Inferior parietal cortex (tissue), 1 donor: Measurements from ENCODE around the gene CGRRF1.
A peak's percentile ranks its signal among the peaks of the same experiment; 100 is the strongest.

ENCODE experiments used
- DNase-seq: peaks from one replicate; pipeline ENCODE4 v3.0.0-alpha.2; 2016; ENCODE audit errors: extremely low spot score

The CGRRF1 gene

GRCh38 chr14:54509546-54510501 is at the start of gene CGRRF1:
TSS of gene CGRRF1 (plus strand) at chr14:54509906. CDS start at chr14:54509960, 54 bp downstream.
- peak; percentile 97 for DNase-seq

- DNase-seq: no peak
These were observed 47.7 kb upstream of the CGRRF1 start for GRCh38 chr14:54462048-54462447.

- DNase-seq: no peak
These were observed 44.1 kb upstream of the CGRRF1 start for GRCh38 chr14:54465654-54466053.

GRCh38 chr14:54467280-54467679 is 42.4 kb upstream of the CGRRF1 start:
- DNase-seq: no peak

- DNase-seq: no peak
These were observed 39.0 kb upstream of the CGRRF1 start for GRCh38 chr14:54470701-54471100.

- DNase-seq: no peak
These were observed 38.1 kb upstream of the CGRRF1 start for GRCh38 chr14:54471641-54472040.

GRCh38 chr14:54472315-54472714 is 37.4 kb upstream of the CGRRF1 start:
- DNase-seq: no peak

GRCh38 chr14:54474232-54474793 is 35.4 kb upstream of the CGRRF1 start:
- no peak for DNase-seq

- DNase-seq: no peak
These were observed 34.4 kb upstream of the CGRRF1 start for GRCh38 chr14:54475187-54475899.

- DNase-seq: no peak
These were observed 33.8 kb upstream of the CGRRF1 start for GRCh38 chr14:54475911-54476310.

- no peak for DNase-seq
These were observed 31.0 kb upstream of the CGRRF1 start for GRCh38 chr14:54478636-54479215.

- DNase-seq: no peak
These were observed 28.7 kb upstream of the CGRRF1 start for GRCh38 chr14:54480830-54481562.

- peak; percentile 0 for DNase-seq
These were observed 28.0 kb upstream of the CGRRF1 start for GRCh38 chr14:54481695-54482094.

GRCh38 chr14:54483073-54483745 is 26.5 kb upstream of the CGRRF1 start:
- peak; percentile 1 for DNase-seq

- DNase-seq: no peak
These were observed 25.9 kb upstream of the CGRRF1 start for GRCh38 chr14:54483846-54484245.

GRCh38 chr14:54486685-54487084 is 23.0 kb upstream of the CGRRF1 start:
- no peak for DNase-seq

- no peak for DNase-seq
These were observed 21.9 kb upstream of the CGRRF1 start for GRCh38 chr14:54487771-54488170.

- DNase-seq: no peak
These were observed 21.4 kb upstream of the CGRRF1 start for GRCh38 chr14:54488318-54488645.

GRCh38 chr14:54488646-54489317 is 20.9 kb upstream of the CGRRF1 start, which contains the start of gene GMFB:
TSS of gene GMFB (minus strand) at chr14:54488980. CDS start at chr14:54488927, 53 bp downstream.
- peak; percentile 87 for DNase-seq

GRCh38 chr14:54489318-54489683 is 20.4 kb upstream of the CGRRF1 start:
- DNase-seq: no peak
